22Rv1 (cell line): ENCODE data around the gene XXYLT1.

Source experiments
- ZFX ChIP-seq: fragments of 450-650 bp; IDR thresholded peaks from 2 replicates; pipeline ENCODE4 v1.6.1; 2017; ENCODE audit warnings: antibody characterized with exemption, borderline replicate concordance
- TF ChIP-seq, protein P1 (sequence below): fragments of 450-650 bp; IDR thresholded peaks from 2 replicates; pipeline ENCODE4 v1.5.1; 2017; ENCODE audit warnings: mild to moderate bottlenecking

DNA sequence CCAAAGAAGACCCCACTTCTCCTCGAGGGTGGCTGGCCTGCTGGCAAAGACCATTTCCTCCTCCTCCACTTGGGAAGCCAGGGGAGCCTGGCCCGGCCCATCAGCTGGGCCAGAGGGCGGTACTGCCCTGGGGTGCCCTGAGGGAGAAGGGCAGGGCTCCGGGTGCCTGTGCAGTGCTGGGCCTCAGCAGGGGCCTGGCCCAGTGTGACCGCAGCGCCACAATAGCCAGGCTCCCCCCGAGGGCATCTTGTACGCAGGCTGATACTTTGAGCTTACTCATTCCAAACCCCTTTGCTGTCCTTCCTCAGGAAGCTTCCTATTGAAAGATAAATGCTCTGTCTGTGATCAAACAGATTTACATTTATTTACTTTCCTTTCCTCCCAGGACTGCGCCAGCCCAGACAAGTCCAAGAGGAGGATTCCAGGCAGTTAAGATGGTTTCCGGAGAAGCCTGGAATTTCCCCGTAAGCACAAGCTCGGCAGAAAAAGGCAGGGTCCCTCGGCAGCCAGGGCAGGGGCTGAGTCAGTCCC lies 240.1 kb downstream of the XXYLT1 start:
- TF ChIP-seq, protein P1, sequence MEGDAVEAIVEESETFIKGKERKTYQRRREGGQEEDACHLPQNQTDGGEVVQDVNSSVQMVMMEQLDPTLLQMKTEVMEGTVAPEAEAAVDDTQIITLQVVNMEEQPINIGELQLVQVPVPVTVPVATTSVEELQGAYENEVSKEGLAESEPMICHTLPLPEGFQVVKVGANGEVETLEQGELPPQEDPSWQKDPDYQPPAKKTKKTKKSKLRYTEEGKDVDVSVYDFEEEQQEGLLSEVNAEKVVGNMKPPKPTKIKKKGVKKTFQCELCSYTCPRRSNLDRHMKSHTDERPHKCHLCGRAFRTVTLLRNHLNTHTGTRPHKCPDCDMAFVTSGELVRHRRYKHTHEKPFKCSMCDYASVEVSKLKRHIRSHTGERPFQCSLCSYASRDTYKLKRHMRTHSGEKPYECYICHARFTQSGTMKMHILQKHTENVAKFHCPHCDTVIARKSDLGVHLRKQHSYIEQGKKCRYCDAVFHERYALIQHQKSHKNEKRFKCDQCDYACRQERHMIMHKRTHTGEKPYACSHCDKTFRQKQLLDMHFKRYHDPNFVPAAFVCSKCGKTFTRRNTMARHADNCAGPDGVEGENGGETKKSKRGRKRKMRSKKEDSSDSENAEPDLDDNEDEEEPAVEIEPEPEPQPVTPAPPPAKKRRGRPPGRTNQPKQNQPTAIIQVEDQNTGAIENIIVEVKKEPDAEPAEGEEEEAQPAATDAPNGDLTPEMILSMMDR, result no peak
- TF ChIP-seq ZFX, result no peak
